Measurements from ENCODE around the gene CALU. TPM values are rescaled to one million over a fixed set of nuclear protein-coding genes. Genes with fewer than 3 reads are reported as not detected.

The CALU gene
- total RNA-seq, 1 donor from 2014 or later = 52.8 TPM

DNA sequence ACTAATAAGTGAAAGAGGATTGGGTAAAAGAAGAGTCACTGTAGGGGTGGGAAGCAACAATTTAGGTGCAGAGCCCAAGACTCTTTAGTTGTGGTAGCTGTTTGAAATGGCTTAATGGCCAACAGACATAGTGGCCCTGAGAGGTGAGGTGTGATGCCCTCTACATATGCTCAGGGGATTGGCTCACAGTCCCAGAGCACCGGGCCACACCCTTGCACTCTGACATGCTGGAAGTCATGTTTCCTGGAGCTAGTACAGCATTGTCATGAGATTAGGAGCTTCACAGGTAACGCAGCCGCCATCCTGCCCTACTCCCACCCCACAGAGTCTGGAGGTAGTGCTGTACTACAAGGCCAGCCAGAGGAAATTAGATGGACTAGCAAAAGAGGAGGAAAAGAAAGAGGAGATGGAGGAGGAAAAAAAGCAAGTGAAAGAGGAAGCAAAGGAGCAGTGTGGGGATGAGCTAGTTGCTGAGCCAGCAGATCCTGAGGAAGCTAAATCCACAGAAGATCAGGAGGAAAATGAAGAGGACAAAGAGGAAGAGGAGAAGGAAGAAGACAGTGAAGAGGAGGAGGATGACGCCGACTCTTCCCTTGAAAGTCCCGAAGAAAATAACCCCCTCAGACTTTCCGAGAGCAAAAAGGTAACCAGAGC lies 76.3 kb downstream of the CALU start:
- H3K4me1 Mint-ChIP-seq (ENCODE audit: low read depth) = no peaks in the 10 kb centered on the region
- DNase-seq (ENCODE audit: low spot score) = no peak
- intact Hi-C loops (cut with micrococcal nuclease) = no loop called here
- no peak overlapping the region for H3K4me3 Mint-ChIP-seq
- no peak overlapping the region for H3K27ac Mint-ChIP-seq
- no peaks in the 10 kb centered on the region for H3K36me3 Mint-ChIP-seq (ENCODE audit: low read depth)
- H3K27me3 Mint-ChIP-seq (ENCODE audit: insufficient read depth) = peaks cover 12% of the 10 kb centered on the region
- no peaks in the 10 kb centered on the region for H3K9me3 Mint-ChIP-seq

DNA sequence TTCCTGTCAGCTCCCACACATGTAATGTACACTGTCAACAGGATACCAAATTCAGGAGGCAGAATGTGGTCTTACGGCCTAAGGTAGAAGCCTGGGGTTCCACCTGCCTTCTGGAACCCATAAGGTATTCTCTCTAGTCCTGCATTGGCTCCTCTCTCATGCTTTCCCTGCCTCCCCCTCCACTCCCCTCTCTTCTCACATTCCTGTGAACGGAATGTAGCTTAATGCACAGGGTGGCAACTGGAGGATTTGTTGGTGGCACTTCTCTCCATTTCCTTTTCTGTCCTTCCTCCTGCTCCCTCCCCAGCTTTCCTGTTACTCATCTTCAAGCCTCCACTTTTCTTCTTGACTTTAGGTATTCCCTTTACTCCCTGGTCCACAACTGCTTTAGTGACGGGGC lies 79.5 kb downstream of the CALU start:
- Mint-ChIP-seq H3K36me3 (ENCODE audit: low read depth) (no peaks in the 10 kb centered on the region), H3K27me3 (ENCODE audit: insufficient read depth) (peaks cover 14% of the 10 kb centered on the region), H3K27ac (no peak overlapping the region), H3K9me3 (no peaks in the 10 kb centered on the region), H3K4me3 (no peak overlapping the region), H3K4me1 (ENCODE audit: low read depth) (no peaks in the 10 kb centered on the region)
- no peak for DNase-seq (ENCODE audit: low spot score)
- intact Hi-C loops (cut with micrococcal nuclease) = no loop called here

Other genes starting within 250 kb of the CALU start
- 0.73 and 1.0 TPM in 2 replicates for gene GARIN1A, start 67.1 kb upstream of the CALU start, total RNA-seq
- not detected in 2 replicates for gene OPN1SW, start 36.4 kb downstream of the CALU start, total RNA-seq
- gene CCDC136, start 52.6 kb downstream of the CALU start, total RNA-seq = 10.0 and 11.1 TPM in 2 replicates
- gene FLNC, start 91.0 kb downstream of the CALU start, total RNA-seq = 0.03 and 0.07 TPM in 2 replicates
- 131 and 134 TPM in 2 replicates for gene ATP6V1F, start 123.5 kb downstream of the CALU start, total RNA-seq
- not detected in 2 replicates for gene KCP, start 171.3 kb downstream of the CALU start, total RNA-seq
- gene IRF5, start 198.6 kb downstream of the CALU start, total RNA-seq = 19.8 and 21.2 TPM in 2 replicates